Right renal cortex interstitium (tissue), 3 donors: ENCODE results near the gene GNPTG. TPM values are rescaled to one million over a fixed set of nuclear protein-coding genes. Genes with fewer than 3 reads are reported as not detected.

Experiments
- polyA plus RNA-seq, 3 donors: library from polyadenylated mRNA; unstranded; fragments of 120-200 nt; gene quantifications; one replicate each; pipeline ENCODE4 v1.2.1, GENCODE V29; 2013; ENCODE audit not compliant: insufficient read length in 3 of 3

GNPTG gene
- polyA plus RNA-seq, 3 donors: 51.7 to 54.5 (median 53.1) TPM

Other genes with a start within 250 kb of the GNPTG start
- 10 to 100 TPM; 16.6 to 18.4 (median 16.9) TPM for gene CACNA1H, start 198.8 kb upstream of the GNPTG start, polyA plus RNA-seq
- under 1 TPM; 0.49 to 0.71 (median 0.54) TPM for gene TPSG1, start 126.7 kb upstream of the GNPTG start, polyA plus RNA-seq
- under 1 TPM in 1 of 3 donors, not detected in 2; 0.15 TPM for gene TPSB2, start 121.7 kb upstream of the GNPTG start, polyA plus RNA-seq
- not detected for gene TPSAB1, start 111.2 kb upstream of the GNPTG start, polyA plus RNA-seq
- not detected for gene TPSD1, start 95.9 kb upstream of the GNPTG start, polyA plus RNA-seq
- gene UBE2I, start 42.3 kb upstream of the GNPTG start, polyA plus RNA-seq: 100 to 1,000 TPM; 147 to 155 (median 151) TPM
- 1 to 10 TPM; 3.3 to 5.1 (median 5.1) TPM for gene BAIAP3, start 18.3 kb upstream of the GNPTG start, polyA plus RNA-seq
- 10 to 100 TPM; 33.5 to 47.5 (median 38.1) TPM for gene TSR3, start 53 bp upstream of the GNPTG start, polyA plus RNA-seq
- gene UNKL, start 62.8 kb downstream of the GNPTG start, polyA plus RNA-seq: 10 to 100 TPM; 11.1 to 14.0 (median 13.8) TPM
- 10 to 100 TPM; 13.7 to 14.9 (median 14.5) TPM for gene UQCC4, start 68.8 kb downstream of the GNPTG start, polyA plus RNA-seq
- gene PERCC1, start 79.1 kb downstream of the GNPTG start, polyA plus RNA-seq: not detected
- 1 to 10 TPM; 1.0 to 1.7 (median 1.5) TPM for gene CCDC154, start 92.6 kb downstream of the GNPTG start, polyA plus RNA-seq
- gene CLCN7, start 123.1 kb downstream of the GNPTG start, polyA plus RNA-seq: 10 to 100 TPM; 36.6 to 42.1 (median 39.4) TPM
- gene PTX4, start 137.0 kb downstream of the GNPTG start, polyA plus RNA-seq: not detected
- gene TELO2, start 141.4 kb downstream of the GNPTG start, polyA plus RNA-seq: 10 to 100 TPM; 23.2 to 29.3 (median 26.1) TPM
- gene TMEM204, start 181.7 kb downstream of the GNPTG start, polyA plus RNA-seq: 10 to 100 TPM; 16.8 to 21.4 (median 18.8) TPM